NB4 (cell line): Measurements from ENCODE around the gene FANCC.

Experiments used
- CTCF ChIP-seq: IDR thresholded peaks from one replicate; pipeline ENCODE4 v1.5.1; 2012; ENCODE audit warnings: low read depth, low read length
- POLR2A ChIP-seq: IDR thresholded peaks from 2 replicates; pipeline ENCODE4 v1.6.1; 2011; ENCODE audit warnings: mild to moderate bottlenecking; ENCODE audit not compliant: insufficient read length; ENCODE audit errors: extremely low read depth

GRCh38 chr9:95115104-95115503 lies 202.4 kb downstream of the FANCC start:
- TF ChIP-seq CTCF (no peak), POLR2A (no peak)
